H1 (cell line): Measurements from ENCODE around the gene IDUA. TPM values are rescaled to one million over a fixed set of nuclear protein-coding genes. Genes with fewer than 3 reads are reported as not detected.

Experiments used
- EGR1 ChIP-seq: IDR thresholded peaks from 2 replicates; pipeline ENCODE4 v1.6.1; 2011; ENCODE audit warnings: low read depth, low read length, borderline replicate concordance
- NRF1 ChIP-seq: IDR thresholded peaks from 2 replicates; pipeline ENCODE4 v1.6.1; 2011; ENCODE audit warnings: mild to moderate bottlenecking, low read depth, low read length, improper control_type of control experiment
- RBBP5 ChIP-seq: IDR thresholded peaks from 2 replicates; pipeline ENCODE4 v1.7.1; 2012; ENCODE audit warnings: low read depth, mild to moderate bottlenecking, inconsistent platforms, low read length, moderate library complexity, borderline replicate concordance
- SAP30 ChIP-seq: fragments of 300-600 bp; sonication (generic); IDR thresholded peaks from 2 replicates; pipeline ENCODE4 v1.7.1; 2012; ENCODE audit warnings: low read length, moderate library complexity, mild to moderate bottlenecking, inconsistent platforms; ENCODE audit not compliant: insufficient read depth, insufficient replicate concordance
- SRF ChIP-seq: IDR thresholded peaks from 2 replicates; pipeline ENCODE4 v1.6.1; 2011; ENCODE audit warnings: mild to moderate bottlenecking, low read depth, low read length, moderate library complexity
- ZNF274 ChIP-seq: IDR thresholded peaks from 2 replicates; pipeline ENCODE4 v1.7.0; 2012; ENCODE audit warnings: low read length, borderline replicate concordance; ENCODE audit errors: extremely low read depth
- polyA plus RNA-seq, 7 experiments: library from polyadenylated mRNA; depleted of rRNA in 3 of 7; stranded (reverse) in 5 of 7; unstranded in 2 of 7; fragments of >200 nt in 5 of 7; fragments of 200-250 nt in 2 of 7; gene quantifications; 1 replicate in 5 of 7; 2 replicates in 1 of 7; 4 replicates in 1 of 7; pipeline versions ENCODE4 v1.2.1 to v1.2.3, GENCODE V29; 2011 to 2013; ENCODE audit warnings: missing spikeins in 2 of 7, mixed read lengths in 2 of 7
- total RNA-seq: library from RNA; stranded (reverse); fragmentation: NEBNext Ultra II Directional; extraction: Animal tissue kit (Norgen Biotek cat#: 25700); gene quantifications from 2 replicates; pipeline ENCODE4 v1.2.1, GENCODE V29; 2021

The IDUA gene
- total and polyA plus RNA-seq, 2 of the 8 experiments (the other 6 are each of a cell fraction or from before 2014, with no cell fraction given), result 2.8 to 4.8 TPM

DNA sequence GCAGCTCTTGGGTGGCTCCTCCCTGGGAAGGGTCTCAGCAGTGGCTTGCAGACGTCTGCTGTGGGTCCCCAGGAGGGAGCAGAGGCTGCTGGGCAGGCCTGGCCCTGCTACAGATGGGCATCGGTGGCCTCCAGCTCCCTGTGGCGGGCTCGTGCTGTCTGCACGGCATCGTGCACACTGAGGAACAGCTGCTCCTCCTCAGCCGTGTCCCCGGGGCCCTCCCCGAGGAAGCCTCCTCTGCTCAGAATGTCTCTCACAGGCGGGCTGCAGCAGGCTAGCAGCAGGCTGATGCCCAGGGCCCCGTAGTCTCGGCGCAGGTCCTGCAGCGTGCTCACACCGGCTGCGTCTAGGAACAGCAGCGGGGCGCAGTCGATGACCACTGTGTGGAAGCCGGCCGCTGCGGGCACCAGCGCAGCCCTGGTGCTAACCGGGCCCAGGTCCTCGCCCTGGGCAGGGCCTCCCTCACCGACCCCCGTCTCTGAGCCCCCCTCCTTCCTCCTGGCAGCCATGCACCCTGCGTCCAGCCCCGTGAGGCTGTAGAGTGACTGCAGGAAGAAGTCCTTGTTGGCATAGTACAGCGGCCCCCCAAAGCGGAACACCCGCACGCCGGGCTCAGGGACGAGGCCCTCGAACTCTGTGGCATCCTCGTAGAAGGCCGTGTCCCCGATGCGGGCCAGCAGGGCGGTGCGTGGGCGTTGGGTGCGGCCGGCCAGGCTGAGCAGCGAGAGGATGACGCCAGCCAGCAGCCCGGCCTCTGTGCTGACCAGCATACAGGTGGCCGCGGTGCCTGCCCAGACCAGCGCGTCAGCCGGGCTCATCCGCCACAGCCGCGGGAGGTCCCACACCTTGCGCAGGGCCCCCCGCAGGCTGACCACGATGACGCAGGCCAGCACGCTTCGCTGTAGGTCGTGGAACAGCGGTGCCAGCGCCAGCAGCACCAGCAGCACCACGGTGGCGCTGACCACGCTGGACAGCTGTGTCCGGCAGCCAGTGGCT, 2.2 kb downstream of the IDUA start (continued):
- no peak for TF ChIP-seq ZNF274
- TF ChIP-seq SAP30, result no peak
- no peak for TF ChIP-seq RBBP5
- no peak for TF ChIP-seq EGR1
- TF ChIP-seq SRF, result no peak
- no peak for TF ChIP-seq NRF1
